K562 (cell line): Measurements from ENCODE around the gene ITPR2. TPM values are rescaled to one million over a fixed set of nuclear protein-coding genes. Genes with fewer than 3 reads are reported as not detected.

Experiments used
- ARNT ChIP-seq, 2 experiments: fragments of 450-650 bp; IDR thresholded peaks; 2 replicates each; pipeline ENCODE4 v1.6.1; 2016; ENCODE audit warnings: mild to moderate bottlenecking in 1 of 2
- TAL1 ChIP-seq: fragments of 450-650 bp; IDR thresholded peaks from 2 replicates; pipeline ENCODE4 v1.6.1; 2016; ENCODE audit warnings: mild to moderate bottlenecking
- TCF3 ChIP-seq: sonication (generic); formaldehyde crosslinking; IDR thresholded peaks from 2 replicates; pipeline ENCODE4 v1.4.0; 2020; ENCODE audit warnings: mild to moderate bottlenecking, missing genetic modification reagents
- ZNF134 ChIP-seq: fragments of 250-450 bp; sonication (Bioruptor Pico); conservative IDR thresholded peaks from 2 replicates; pipeline ENCODE4 v1.4.0; 2020
- ZNF232 ChIP-seq: sonication (generic); formaldehyde crosslinking; IDR thresholded peaks from 2 replicates; pipeline ENCODE4 v1.8.0; 2022; ENCODE audit warnings: mild to moderate bottlenecking, missing genetic modification reagents
- ZNF395 ChIP-seq: fragments of 200-800 bp; sonication (Bioruptor generic); IDR thresholded peaks from 2 replicates; pipeline ENCODE4 v1.6.1; 2017; ENCODE audit warnings: missing genetic modification characterization, missing compliant biosample characterization
- ZNF407 ChIP-seq: fragments of 450-650 bp; IDR thresholded peaks from 2 replicates; pipeline ENCODE4 v1.6.1; 2016; ENCODE audit warnings: low read depth
- ZNF592 ChIP-seq: fragments of 450-650 bp; IDR thresholded peaks from 2 replicates; pipeline ENCODE4 v1.6.1; 2017; ENCODE audit warnings: antibody characterized with exemption, mild to moderate bottlenecking
- polyA plus RNA-seq, 8 experiments: library from polyadenylated mRNA; depleted of rRNA in 4 of 8; stranded (reverse) in 5 of 8; unstranded in 3 of 8; fragments of >200 nt; fragmentation: Nextera tagmentation in 2 of 8; fragmentation: Illumina TruSeq in 1 of 8; extraction: Ambion mirVana in 2 of 8; extraction: Trizol in 1 of 8; gene quantifications; 2 replicates each; pipeline versions ENCODE4 v1.2.1 to v1.2.3, GENCODE V29; 2011 to 2014; ENCODE audit warnings: inconsistent platforms in 1 of 8, missing spikeins in 1 of 8
- total RNA-seq, 7 experiments: library from RNA; depleted of rRNA in 6 of 7; stranded (reverse); fragments of >200 nt in 6 of 7; fragmentation: Illumina TruSeq in 2 of 7; extraction: Trizol in 2 of 7; gene quantifications; 2 replicates each; pipeline versions ENCODE4 v1.2.1 to v1.2.3, GENCODE V29; 2011 to 2021; ENCODE audit warnings: low replicate concordance in 1 of 7

Gene ITPR2
- total and polyA plus RNA-seq, 9 of the 15 experiments (the other 6 are each of a cell fraction or from before 2014, with no cell fraction given) = 0.21 to 3.3 (median 0.95) TPM

GRCh38 chr12:26689281-26689841 lies 143.6 kb downstream of the ITPR2 start (continued):
- TF ChIP-seq ZNF407 (no peak), ZNF592 (peak; percentile 74; the same call in 1 of the 2 replicates), ZNF395 (CRISPR knock-in tag) (peak; percentile 59; the same call in 1 of the 2 replicates), ARNT (IDR thresholded peaks at IDR 0.05) (peak in 1 of 2 experiments; percentile 72; a peak in 1 of 4 replicates), ZNF134 (peak; percentile 40; the same call in 1 of the 2 replicates), ZNF232 (CRISPR knock-in tag) (no peak), TAL1 (peak; percentile 55), TCF3 (CRISPR knock-in tag) (peak; percentile 58)
